GM03348 (cell line): ENCODE results near the gene B4GALT6.
"Not testable (repeated sequence)": the region's sequence is repeated elsewhere in the genome, so short reads cannot be mapped to it uniquely, and the experiment has no call there.

Experiments used
- DNase-seq: peaks from one replicate; pipeline ENCODE4 v3.0.0; 2012; ENCODE audit warnings: low spot score

Gene B4GALT6

GRCh38 chr18:31684279-31685096, at the start of gene B4GALT6:
Gene B4GALT6 (minus strand): TSS chr18:31684581. CDS start chr18:31684426, 155 bp downstream.
- peak; percentile 31 for DNase-seq

- DNase-seq: no peak
These were observed 47.2 kb upstream of the B4GALT6 start for GRCh38 chr18:31731628-31732027.

- not testable (repeated sequence) for DNase-seq
These were observed 44.8 kb upstream of the B4GALT6 start for GRCh38 chr18:31729196-31729595.

- peak; percentile 31 for DNase-seq
These were observed 39.8 kb upstream of the B4GALT6 start for GRCh38 chr18:31723990-31724711.

GRCh38 chr18:31723639-31723989, 39.2 kb upstream of the B4GALT6 start:
- no peak for DNase-seq

GRCh38 chr18:31722369-31722957, 38.1 kb upstream of the B4GALT6 start:
- peak; percentile 87 for DNase-seq

GRCh38 chr18:31721601-31722000, 37.2 kb upstream of the B4GALT6 start:
- DNase-seq: no peak

GRCh38 chr18:31720867-31721266, 36.5 kb upstream of the B4GALT6 start:
- DNase-seq: no peak

- DNase-seq: no peak
These were observed 35.1 kb upstream of the B4GALT6 start for GRCh38 chr18:31719363-31720006.

- DNase-seq: no peak
These were observed 34.0 kb upstream of the B4GALT6 start for GRCh38 chr18:31718386-31718785.

GRCh38 chr18:31716362-31716761, 32.0 kb upstream of the B4GALT6 start:
- DNase-seq: no peak

- no peak for DNase-seq
These were observed 27.2 kb upstream of the B4GALT6 start for GRCh38 chr18:31711365-31712172.

- no peak for DNase-seq
These were observed 26.4 kb upstream of the B4GALT6 start for GRCh38 chr18:31710826-31711225.

- DNase-seq: no peak
These were observed 23.4 kb upstream of the B4GALT6 start for GRCh38 chr18:31707815-31708214.

GRCh38 chr18:31702449-31702848, 18.1 kb upstream of the B4GALT6 start:
- DNase-seq: no peak

- no peak for DNase-seq
These were observed 17.4 kb upstream of the B4GALT6 start for GRCh38 chr18:31701744-31702143.

GRCh38 chr18:31700990-31701389, 16.6 kb upstream of the B4GALT6 start:
- no peak for DNase-seq

GRCh38 chr18:31697351-31698298, 13.2 kb upstream of the B4GALT6 start:
- DNase-seq: no peak

- DNase-seq: no peak
These were observed 11.6 kb upstream of the B4GALT6 start for GRCh38 chr18:31695989-31696388.

GRCh38 chr18:31694297-31694696, 9.9 kb upstream of the B4GALT6 start:
- DNase-seq: no peak

GRCh38 chr18:31688606-31689005, 4.2 kb upstream of the B4GALT6 start:
- DNase-seq: no peak
